Kasumi-1 (cell line): ENCODE data around the gene CLRN3.

Experiments used
- DNase-seq, 2 experiments: peaks; one replicate each; lab custom pipeline; 2025; lab: John Stamatoyannopoulos, UW

Gene CLRN3

DNA sequence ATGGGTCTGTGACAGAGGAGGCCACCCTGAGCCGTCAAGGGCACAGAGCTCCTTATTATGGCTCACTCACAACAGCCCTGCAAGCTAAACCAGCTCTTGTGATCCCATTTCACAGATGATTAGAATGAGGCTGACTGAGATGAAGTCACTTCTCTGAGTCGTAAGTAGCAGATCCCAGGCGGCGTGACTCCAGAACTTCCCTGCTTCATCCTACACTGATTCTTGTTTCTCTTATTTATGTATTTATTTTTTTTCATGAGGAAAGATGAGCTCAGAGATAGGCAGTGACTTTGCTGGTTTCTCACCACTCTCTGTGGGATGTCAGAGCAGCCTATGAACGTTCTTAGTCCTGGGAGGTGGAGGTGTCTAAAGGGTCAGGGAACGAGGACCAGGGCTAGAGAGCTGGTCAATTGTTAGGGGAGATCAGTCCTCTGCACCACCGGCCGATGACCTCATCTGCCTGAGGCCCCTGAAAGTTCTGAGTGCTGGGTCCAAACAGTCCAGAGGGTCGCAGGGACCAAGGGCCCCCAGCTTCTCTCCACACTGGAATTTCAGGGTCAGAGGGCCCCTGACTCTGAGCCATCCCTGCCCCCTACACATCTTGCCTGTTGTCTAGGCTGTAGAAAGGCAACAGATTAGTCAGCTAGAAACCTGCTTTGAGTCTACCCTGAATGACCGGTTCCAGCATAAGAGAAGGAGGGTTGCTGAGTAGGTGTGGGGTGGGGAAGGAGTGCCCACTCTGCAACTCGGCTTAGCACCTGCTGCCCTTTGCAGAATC lies 17.9 kb downstream of the CLRN3 start:
- no peak for DNase-seq

DNA sequence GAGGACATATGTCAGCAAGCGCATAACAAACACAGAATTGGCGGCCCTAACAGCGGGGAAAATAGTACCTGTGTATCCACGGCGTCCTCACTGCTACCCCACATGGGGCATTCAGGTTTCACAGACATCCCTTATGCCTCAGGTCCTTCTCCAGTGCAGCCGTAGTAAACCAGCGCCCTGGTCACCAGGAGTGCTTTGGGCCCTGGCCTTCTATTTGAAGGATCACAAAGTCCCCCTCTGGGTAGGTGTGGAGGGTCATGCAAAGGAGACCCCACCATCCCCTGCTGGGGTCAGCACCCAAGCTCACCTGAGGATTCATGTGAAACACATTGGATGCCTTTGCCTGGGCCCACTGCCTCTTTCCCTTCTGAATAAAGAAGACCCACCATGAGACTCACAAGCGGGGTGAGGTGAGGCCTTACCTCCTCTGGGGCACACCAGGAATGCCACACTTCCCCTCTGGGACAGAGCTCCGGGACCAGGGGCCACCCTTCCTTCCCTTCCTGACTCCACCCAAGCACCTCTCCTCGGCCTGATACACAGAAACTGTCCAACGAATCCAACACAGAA lies 18.8 kb downstream of the CLRN3 start:
- DNase-seq, result no peak

DNA sequence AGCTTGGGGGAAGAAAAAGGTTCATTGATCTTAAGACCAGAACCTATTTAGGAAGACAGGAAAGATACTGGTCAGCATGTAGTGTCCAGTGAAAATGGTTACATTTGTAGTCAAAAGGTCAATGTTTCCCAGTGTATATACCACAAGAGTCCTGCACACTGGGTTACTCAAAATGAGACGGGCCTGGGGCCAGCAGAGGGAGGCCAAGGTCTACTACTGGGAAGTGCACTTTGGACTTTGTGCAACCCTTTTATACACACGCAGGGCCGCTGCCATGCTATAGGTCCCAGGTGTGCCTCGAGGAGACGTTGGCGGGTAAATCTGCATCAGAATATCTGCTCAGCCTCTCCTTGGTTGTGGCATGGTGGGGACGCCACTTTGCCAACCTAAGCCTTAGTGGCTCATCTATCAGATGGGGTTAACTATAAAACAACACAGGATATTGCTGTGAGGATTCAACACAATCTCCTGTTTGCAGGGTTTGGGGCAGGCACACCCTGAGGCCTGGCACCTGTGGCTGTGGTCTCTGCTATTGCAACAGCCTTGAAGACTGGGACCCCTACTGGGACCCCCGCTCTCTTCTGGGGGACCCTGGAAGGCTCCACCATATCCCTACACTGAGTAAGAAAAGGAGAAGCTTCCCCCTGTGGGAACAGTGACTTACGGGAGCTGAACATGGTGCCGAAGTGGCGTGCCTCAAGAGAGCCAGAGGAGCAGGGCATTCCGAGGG lies 19.7 kb downstream of the CLRN3 start:
- DNase-seq, result peak in 1 of 2 experiments; percentile 21

DNA sequence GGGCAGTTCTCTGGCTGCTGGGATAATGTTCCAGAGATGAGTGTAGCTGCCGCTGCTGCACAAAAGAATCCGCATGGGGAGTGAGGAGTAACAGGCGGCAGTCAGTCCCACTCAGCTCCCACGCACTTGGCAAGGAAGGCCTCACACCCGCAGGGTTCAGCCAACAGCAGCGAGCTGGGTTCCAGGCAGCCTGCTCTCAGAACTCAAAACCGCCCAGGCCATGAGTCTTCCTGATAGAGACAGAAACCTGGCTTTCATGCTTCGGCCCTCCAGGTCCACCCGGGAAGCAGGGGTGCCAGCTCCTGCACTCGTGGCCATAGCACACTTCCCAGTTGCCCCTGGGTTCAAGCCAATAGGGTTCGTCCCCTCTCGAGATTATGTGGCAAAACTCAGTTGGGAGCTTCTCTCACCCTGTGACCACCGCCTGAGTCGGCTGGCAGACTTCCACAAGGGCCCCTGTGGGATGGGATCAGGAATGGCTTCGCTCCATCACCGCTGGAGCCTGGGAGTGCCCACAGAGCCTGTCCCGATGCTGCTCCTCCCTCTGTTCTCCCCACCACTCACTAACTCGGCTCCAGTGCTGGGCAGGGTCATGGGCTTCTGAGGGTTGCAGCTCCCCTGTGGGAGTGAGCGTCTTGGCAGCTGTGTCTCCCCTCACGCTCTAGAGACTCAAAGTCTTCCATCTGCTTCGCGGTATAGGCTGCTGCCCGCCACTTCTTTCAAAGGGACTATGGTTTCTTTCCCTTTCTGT lies 20.6 kb downstream of the CLRN3 start:
- DNase-seq, result peak in 1 of 2 experiments; percentile 24

DNA sequence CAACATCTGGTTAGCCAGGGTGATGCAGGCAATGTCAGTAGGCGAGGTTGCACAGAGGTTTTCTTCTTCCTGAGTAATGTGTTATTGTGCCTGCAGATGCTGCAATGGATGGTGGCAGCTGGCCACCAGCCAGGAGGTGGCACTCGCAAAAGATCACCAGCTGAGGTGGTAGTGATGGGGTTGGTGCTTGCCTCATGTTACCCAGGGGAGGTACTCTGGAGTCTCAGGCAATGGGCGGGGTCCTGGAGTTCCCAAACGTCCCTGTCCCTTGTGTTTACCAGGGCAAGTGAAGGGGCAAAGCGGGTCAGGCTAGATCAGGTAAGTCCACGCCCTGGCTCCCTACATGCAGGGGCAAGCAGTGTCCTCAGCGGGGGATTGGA lies 21.1 kb downstream of the CLRN3 start:
- no peak for DNase-seq

DNA sequence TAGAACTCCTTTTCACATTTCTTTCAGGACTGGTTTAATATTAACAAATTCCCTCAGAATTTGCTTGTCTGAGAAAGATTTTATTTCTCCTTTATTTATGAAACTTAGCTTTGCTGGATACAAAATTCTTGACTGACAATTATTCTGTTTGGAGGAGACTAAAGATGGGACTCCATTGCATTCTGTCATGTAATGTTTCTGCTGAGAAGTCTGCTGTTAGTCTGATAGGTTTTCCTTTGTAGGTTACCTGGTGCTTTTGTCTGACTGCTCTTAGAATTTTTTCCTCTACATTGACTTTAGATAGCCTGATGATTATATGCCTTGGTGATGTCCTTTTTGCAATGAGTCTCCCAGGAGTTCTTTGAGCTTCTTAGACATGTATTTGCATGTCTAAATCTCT lies 23.4 kb downstream of the CLRN3 start:
- no peak for DNase-seq

DNA sequence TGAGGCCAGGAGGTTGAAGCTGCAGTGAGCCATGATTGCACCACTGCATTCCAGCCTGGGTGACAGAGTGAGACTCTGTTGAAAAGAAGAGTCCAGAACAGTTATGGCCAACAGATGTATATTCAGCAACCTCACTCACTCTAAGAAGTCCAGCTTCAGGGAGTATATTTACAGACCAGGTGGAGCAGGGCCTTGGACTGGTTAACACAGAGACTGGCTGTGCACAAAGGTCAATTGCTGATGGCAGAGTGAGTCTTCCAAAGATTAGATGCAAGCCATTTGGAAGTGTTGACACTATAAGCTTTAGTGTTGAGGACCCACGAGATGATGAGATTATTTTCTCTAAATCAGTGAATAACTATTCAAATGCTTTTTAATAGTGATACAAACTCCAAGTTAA lies 24.9 kb downstream of the CLRN3 start:
- DNase-seq, result no peak

DNA sequence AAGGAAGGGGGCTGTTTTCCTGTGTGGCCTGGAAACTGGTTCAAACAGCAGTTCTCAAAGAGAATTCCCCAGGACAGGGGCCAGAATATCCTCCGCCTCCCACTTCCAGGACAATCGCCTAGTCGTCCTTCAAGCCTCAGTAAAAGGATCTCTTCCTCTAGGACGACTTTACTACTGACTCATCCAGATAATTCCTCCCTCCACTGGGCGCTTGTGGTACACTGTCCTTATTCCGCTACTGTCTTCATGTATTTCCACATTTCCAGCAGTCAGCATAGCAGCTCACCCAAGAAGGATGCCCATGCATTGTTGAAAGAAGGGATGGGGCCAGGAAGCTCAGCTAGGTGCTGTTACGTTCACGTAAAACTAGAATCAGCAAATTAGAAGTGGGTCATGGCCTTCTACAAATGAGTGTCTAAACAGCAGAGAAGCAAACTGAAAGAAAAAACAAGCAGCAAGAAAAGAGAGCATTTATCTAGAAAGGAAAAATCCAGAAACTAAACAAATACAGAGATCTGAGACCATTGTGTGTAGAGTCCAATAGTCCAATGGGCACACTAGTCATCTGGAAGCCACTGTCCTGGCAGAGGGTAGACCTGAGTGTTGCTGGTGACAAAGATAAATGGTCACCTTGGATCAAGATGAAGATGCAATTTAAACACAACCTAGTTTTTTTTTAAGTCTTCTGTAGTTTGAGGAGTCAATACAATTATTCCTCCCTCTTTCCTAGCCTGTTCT lies 26.3 kb downstream of the CLRN3 start:
- no peak for DNase-seq

DNA sequence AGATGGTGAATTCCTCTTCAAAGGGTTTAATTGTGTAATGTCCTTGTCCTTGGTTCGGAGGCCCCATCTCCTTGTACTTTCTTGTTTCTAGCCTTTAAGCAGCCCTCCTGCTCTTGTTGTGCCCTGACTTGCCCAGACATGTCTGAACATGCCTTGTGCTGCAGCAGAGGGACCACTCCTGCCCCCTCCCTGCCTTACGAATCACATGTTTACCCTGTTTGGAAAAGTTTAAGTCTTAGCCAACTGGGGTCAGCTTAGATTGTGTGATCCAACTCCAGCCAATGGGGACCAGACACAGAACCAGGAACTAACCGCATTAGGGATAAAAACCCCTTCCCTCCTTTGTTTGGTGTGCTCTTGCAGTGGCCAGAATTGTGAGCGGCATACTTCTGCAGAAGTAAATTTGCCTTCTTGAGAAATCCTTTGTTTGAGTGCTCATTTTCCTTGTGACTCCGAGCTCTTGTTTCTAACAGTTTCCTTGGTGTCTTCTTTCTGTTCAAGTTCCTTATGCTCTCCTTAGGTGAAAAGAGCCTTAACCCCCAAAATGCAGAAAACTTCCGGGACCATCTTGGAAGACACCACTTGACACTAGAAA lies 29.4 kb downstream of the CLRN3 start:
- DNase-seq, result no peak

DNA sequence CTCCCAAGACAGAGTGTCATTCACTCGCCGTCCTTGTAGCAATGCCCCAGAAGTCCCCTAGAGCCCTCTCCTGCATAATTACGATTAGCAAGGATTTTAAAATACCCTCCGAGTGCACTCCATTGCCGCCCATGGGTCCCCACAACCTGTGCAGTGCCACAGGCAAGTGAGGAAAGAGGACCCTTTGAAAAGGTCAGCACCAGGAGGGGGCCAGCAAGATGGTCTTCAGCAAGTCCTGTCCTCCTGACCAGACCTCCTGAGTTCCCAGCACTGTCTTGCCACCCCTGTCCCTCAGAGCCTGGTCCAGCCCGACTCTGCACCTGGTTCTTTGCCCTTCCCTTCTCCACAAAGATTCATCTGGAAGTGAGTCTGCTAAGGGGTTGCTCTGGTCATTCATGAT lies 32.1 kb downstream of the CLRN3 start:
- DNase-seq, result no peak

DNA sequence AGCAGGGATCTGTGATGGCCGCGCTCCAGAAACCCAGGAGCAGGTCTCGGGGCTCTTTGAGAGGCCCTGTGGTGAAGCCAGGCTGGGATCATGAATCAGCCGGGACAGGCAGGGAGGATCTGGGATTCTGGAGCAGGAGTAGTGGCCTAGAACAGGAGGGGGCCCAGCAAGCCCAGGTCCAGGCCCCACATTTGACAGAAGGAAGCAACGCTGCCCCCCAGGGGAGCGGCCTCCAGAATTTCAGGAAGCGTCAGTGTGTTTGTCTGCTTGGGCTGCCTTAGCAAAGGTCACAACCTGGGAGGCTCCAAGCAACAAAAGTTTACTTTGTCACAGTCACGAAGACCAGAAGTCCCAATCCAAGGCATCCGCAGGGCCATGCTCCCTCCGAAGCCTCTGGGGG lies 36.8 kb downstream of the CLRN3 start:
- DNase-seq, result no peak

DNA sequence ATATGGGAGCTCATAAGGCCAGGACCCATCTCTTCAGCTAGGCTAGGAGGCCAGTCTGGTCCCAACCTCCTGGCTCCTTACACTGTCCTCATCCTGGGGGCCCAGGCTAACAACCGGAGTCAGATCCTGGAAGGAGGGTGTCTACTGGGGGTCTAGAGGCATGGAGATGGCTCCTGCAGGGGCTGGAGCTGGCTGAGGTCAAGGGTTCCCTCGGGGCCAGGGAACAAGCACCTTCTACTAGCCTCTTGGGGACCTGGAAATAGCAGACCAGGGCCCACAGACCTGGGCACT lies 37.2 kb downstream of the CLRN3 start:
- DNase-seq, result no peak

DNA sequence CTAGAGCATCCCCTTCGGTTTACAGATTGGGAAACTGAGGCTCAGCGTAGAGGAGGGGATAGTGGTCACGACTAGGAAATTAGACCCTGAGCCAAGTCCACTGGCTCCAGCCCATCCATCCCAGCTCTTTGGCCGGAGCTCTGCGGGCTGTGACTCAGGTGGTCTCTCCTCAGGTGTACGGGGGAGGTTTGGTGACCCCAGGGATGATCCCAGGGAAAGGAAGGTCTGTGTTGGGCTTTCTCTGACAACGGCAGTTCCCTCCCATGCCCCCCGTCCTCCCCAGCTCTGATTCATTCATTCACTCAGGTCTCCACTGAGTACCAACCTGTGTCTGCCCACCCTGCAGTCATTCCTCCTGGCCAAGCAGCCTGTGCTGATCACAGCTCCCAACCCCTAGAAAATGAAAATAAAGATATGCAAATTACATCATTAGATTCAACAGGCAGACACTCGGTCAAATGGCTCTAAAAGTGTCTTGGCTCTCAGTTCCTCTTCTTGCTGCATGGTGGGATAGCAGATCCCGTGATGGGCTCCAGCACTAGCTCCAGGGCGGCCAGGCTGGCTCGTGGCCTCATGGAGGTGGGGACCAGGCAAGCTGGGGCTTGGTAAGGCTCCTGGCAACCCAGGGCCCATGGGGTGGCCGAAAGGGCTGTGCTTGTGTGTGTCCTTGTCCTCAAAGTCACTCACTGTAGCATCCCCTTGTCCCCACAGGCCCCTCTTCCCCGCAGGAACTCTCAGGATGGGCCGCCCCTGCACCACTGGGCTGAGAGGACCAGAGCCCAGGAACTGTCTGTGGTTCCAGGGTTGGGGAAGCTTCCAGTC lies 37.8 kb downstream of the CLRN3 start:
- no peak for DNase-seq

DNA sequence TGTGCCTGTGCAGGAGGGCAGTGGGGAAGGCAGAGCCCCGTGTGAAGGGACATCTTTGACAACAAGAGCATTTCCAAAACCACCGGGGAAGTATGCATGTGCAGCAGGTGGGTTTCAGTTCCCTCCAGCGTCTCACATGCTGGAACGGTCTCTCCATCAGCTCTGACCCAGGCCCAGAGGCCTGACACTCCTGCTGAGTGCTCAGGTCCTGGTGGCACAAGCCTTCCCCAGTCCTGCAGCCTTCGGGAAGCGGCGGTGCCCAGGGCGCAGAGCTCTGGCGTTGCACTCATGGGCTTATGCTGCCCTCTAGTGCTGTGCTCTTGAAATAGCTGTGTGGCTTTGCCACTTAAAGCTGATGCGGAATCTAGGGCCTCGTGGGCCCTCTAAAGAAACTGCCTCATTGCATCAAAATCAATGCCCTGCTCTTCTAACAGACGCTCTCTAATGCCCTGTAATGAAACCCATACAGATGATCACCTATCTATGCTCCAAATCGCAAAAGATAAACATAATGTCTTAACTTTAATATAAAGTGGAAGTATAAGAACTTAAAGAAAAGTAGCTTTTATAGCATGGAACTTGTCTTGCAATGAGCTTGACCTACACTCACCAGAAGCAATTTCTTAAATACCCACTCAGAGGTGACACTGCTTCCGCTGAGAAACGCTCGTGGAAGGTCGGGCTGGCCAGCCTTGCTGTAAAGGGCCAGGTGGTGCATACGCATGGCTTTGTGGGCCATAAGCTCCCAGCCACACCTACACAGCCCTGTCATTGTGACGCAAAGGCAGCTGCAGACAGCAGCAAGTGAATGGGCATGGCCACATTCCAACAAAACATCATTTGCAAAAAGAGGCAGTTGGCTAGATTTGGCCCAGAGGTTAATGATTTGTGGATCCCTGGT lies 38.6 kb downstream of the CLRN3 start:
- peak; percentile 88 to 89 for DNase-seq

DNA sequence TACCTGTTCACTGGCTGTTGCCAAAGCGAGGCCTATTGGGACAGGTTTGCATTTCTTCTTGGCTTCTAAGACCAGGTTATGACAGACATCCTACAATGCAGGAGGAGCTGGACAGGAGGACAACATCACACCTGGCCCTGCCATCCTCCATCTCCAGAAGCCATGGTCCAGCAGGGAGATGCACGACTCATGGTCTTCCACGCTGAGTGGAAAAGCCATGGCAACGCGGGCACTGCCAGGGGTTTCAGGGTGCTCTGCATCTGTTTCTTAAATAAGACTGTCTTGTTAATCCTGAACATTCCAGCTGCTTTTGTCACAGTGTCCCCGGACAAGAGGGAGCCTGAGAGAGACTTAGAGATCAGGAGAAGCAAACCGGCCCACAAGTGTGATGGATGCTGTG lies 40.3 kb downstream of the CLRN3 start:
- DNase-seq, result no peak

DNA sequence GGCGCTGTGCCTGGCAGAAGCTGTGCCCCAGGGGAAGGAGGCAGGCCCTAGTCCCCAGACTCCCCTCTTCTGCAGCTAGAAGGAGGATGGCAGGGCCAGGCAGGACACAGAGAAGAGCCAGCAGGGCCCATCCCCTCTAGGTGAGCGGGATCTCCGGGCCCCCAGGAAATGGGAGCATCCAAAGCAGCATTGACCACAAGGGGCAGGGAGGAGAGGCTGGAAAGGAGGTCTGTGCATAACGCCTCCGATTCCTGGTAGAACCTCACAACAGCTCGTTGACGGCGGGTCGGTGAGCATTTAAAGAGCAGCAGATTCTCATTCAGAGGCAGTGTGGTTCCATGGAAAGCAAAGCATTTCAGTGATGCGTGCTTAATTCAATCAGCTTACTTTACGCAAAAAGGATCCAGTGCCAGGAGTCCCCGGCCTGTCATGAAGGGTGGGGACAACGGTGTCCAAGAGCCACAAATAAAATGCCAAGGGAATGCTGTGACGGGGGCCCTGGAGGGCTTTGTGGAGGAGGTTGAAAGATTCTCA lies 41.0 kb downstream of the CLRN3 start:
- DNase-seq, result no peak

DNA sequence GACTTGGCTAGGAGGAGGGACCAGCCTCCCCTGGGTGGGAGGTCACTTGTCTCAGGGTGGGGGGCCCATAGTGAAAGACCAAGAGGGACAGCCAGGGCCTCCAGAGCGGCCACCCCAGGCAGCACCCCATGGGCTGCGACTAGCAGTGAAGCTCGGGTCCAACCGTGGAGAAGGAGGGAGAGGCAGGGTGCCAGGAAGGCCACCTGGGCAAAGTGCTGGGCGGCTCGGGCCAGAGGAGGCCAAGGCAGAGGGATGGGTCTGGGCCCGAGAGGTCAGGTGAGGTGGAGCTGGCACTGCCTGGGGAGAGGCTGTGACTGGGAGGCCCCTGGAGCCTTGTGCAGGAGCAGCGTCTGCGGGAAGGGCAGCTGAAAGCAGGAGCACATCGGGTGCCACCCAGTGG lies 41.8 kb downstream of the CLRN3 start:
- DNase-seq, result no peak

DNA sequence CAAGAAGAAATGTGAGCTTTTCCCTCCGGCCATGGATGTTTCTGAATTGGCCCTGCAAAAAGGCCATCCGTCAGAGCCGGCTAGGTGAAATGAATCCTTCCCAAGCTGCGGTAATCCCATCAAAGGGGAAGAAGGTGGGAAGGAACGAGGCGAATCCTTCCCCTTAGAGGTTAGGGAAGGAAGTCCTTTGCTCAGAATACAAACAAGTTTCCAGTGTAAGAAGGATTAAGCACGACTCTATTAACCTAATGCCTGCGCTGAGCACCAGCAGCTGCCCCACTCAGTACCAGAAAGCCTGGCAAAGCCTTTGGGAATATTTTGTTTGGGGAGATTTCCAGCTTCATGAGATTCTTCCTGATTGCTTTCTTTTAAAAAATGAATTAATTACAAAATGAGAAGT lies 42.8 kb downstream of the CLRN3 start:
- DNase-seq, result no peak

DNA sequence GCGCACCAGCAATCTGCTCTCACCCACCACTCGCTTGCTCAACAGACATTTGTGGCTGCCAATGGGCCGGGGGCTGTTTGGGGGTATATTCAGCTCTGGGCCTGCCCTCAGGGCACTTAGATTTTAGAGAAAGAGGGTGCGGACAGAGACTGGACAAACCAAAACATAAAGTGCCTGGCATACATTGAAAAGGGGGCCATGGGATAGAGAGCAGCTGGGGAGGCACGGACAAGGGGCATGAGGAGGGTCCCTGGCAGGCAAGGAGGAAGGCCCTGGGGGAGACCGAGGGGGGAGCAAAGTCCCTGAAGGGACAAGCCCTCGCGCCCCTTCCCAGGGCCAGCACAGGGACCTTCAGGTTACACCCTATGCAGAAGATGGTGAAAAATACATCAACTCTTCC lies 43.5 kb downstream of the CLRN3 start:
- no peak for DNase-seq

DNA sequence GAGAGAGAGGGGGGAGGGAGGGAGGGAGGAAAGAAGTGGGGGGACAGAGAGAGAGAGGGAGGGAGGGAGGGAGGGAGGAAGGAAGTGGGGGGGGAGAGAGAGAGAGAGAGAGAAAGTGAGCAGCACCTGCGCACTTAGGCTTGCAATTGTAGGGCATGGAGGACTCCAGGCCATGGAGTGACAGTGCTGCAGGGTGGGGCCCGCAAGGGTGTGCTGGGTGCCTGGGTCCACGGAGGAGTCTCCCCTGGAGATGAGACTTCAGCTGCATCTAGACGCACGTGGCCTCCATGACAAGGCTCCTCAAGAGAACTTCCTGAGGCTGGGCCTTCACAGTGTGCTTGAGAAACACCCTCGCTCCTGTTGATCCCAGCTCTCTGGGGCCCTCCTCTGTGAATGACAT lies 44.5 kb downstream of the CLRN3 start:
- DNase-seq, result no peak
